ENCODE measurements around the gene RFX4.

RFX4 gene

GRCh38 chr12:106645465-106646330, 62.9 kb downstream of the RFX4 start:
- DNase-seq (ENCODE audit: low spot score): no peak
- FAIRE-seq: no peak

GRCh38 chr12:106646472-106646871, 63.7 kb downstream of the RFX4 start:
- DNase-seq (ENCODE audit: low spot score) (no peak), FAIRE-seq (no peak)

- no peak for FAIRE-seq
Measured at GRCh38 chr12:106647793-106648514, 65.2 kb downstream of the RFX4 start.

GRCh38 chr12:106648736-106649135, 65.9 kb downstream of the RFX4 start:
- DNase-seq (ENCODE audit: low spot score) (peak; percentile 18), FAIRE-seq (no peak)

More at GRCh38 chr12:106647793-106648514, 65.2 kb downstream of the RFX4 start:
- no peak for DNase-seq (ENCODE audit: low spot score)

DNA sequence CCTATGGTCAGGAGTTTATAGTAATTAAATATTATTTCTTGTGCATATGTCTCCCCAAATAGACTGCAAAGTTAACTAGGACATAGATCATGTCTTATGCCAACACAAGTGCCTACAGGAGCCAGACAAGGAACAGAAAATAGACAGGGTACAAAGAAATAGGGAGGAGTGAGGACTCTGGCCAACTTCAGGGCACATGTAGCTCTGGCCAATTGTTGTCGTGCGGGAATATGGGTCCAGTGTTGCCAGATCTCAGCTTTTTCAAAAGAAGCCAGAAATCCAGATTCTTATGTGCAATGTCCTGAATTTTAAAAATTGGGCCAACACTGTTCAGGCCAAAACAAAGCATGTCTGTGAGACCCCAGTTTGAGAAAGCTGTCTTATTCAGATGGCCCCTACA, 68.7 kb downstream of the RFX4 start:
- FAIRE-seq: no peak
- DNase-seq (ENCODE audit: low spot score): no peak

GRCh38 chr12:106652510-106653015, 69.8 kb downstream of the RFX4 start:
- DNase-seq (ENCODE audit: low spot score): no peak
- no peak for FAIRE-seq

DNA sequence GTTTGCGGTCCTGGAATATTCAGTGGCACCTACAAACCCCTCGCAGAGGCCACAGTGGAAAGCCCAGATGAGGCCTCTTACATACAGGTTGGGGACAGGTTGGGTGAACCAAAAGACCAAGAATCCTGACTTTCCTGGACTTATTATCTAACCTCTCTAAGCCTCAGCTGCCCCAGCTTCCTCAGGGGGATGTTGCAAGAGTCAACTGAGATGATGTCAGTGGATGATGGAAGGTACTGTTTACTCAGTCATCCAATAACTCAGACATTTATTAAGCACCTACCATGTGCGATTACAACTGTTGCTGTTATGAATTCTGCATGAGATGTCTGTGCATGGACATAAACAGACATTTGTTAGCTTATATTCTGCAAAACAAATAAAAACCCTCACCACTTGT, 72.8 kb downstream of the RFX4 start:
- DNase-seq (ENCODE audit: low spot score) (no peak), FAIRE-seq (no peak)

- DNase-seq (ENCODE audit: low spot score): no peak
- FAIRE-seq: no peak
Measured at GRCh38 chr12:106657488-106657887, 74.7 kb downstream of the RFX4 start.

DNA sequence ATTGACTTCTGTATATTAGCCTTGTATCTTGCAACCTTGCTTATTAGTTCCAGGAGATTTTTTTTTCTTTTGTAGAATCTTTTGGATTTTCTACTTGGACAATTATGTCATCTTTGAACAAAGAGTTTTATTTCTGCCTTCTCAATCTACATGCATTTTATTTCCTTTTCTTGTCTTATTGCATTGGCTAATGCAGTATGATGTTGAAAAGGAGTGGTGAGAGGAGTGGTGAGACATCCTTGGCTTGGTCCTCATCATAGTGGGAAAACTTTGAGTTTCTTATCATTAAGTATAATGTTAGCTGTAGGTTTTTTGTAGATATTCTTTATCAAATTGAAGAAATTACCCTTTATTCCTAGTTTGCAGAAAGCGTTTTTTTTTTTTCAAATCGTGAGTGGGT, 80.6 kb downstream of the RFX4 start:
- FAIRE-seq (no peak), DNase-seq (ENCODE audit: low spot score) (no peak)

DNA sequence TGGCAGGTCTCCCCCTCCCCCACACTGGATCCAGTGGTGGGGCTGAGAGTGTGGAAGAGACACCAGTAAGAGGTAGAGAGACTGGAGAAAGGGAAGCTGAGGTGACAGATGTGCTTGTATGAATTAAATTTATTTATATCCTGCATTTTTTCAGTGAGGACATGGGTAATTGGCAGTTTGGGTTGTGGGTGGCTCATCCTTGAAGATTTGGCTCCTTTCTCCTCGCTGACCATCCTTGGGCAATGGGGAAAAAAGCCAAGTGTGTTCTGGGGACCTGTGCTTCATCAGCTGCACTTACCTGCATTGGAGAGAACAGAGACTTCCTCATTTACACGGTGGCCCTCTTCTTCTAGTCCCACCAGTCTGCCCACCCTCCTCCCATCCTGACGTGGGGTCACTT, 86.4 kb downstream of the RFX4 start:
- FAIRE-seq (no peak), DNase-seq (ENCODE audit: low spot score) (no peak)

- no peak for FAIRE-seq
- no peak for DNase-seq (ENCODE audit: low spot score)
Measured at GRCh38 chr12:106670131-106670530, 87.3 kb downstream of the RFX4 start.

- no peak for FAIRE-seq
- DNase-seq (ENCODE audit: low spot score): no peak
Measured at GRCh38 chr12:106671840-106672239, 89.0 kb downstream of the RFX4 start.

- no peak for DNase-seq (ENCODE audit: low spot score)
- FAIRE-seq: no peak
Measured at GRCh38 chr12:106672314-106673025, 89.7 kb downstream of the RFX4 start.

DNA sequence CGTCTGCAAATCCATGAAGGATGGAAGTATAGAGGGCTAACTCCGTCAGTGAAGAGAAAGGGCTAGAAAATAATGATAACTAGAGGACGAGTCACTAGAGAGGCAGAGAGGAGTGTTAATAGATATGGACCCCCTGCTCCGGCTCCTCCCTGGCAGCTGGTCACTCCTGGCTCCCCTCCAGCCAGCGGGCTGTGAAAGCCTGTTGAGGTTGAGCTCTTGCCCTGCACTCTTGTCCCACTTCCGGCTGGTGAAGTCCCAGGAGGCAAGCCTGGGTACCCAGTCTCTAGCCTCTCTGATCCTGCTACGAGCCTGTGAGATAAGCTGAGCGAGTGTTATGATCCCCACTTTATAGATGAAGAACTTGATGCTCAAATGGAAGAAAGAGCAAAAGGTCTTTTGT, 90.3 kb downstream of the RFX4 start:
- no peak for DNase-seq (ENCODE audit: low spot score)
- FAIRE-seq: no peak

DNA sequence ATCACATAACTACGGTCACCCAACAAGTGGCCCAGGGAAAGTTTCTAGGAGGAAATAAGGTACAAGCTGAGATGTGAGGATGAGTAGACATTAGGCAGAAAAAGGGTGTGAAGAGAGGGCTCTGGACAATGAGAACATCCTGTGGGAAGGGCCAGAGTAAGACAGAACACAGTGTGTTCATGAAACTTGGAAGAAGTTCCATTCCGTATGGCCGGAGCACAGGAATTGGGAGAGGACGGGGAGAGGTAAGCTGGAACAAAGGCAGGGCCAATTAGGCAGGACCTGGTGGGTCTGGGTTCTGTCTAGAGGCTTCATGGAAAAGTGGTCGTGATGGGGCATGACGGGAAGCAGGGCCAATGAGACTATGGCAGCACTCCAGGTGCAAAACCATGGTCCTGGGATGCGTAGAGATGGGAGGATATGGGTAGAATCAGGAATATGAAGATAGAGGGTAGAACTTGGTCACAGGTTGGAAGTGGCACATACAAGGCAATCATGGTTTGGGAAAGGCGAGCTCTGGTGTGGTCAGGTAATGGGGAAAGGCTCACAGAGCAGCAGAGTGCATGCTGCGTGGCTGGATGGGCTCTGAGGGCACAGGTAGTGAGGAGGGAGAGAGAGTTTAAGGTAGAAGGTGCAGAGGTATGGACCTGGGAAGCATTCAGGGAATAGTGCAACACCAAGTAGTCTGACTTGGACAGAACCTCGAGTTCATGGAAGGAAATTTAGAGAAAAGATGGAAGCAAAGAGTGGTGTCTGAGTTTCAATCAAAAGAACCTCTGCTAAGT, 93.0 kb downstream of the RFX4 start:
- no peak for DNase-seq (ENCODE audit: low spot score)
- FAIRE-seq: no peak

DNA sequence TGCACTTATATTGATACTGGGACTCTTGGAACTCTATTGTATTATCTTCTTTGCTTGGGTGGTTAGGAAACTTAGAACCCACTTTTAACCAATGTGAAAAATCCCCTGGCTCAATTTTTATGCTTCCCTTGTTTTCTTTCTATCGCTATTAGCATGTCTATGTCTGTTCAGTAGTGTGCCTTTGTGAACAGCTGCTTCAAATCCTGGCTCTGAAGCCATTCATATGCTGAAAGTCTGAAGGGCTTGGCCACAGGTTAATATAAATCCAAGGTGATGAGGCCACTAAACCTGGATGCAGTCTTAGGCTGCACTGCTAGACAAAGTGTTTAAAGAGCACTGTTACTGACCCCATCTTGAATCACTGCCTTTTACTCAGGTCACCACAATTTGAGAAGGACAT, 96.8 kb downstream of the RFX4 start:
- DNase-seq (ENCODE audit: low spot score) (no peak), FAIRE-seq (no peak)

DNA sequence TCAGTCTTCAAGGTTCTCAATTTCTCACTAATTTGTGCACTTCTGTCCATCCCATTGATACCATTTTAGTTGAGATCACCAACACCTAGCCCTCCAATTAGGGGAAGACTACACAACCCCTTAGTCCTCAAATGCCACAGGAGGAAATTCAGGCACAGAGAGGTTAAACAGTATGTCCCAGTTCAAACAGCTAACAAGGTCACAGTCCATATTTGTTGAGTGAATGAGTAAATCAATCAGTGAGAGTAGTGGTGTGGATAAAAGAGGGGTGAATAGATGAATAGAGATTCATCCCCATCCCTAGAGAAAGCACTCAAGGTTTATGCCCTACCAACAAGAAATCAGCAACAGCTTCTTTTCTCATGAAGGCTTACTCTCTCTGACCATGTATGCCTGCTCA, 97.5 kb downstream of the RFX4 start:
- FAIRE-seq (no peak), DNase-seq (ENCODE audit: low spot score) (no peak)

GRCh38 chr12:106681210-106681609, 98.4 kb downstream of the RFX4 start:
- no peak for FAIRE-seq
- no peak for DNase-seq (ENCODE audit: low spot score)

- peak; percentile 28 for DNase-seq (ENCODE audit: low spot score)
- FAIRE-seq: no peak
Measured at GRCh38 chr12:106682594-106683234, 99.9 kb downstream of the RFX4 start.

DNA sequence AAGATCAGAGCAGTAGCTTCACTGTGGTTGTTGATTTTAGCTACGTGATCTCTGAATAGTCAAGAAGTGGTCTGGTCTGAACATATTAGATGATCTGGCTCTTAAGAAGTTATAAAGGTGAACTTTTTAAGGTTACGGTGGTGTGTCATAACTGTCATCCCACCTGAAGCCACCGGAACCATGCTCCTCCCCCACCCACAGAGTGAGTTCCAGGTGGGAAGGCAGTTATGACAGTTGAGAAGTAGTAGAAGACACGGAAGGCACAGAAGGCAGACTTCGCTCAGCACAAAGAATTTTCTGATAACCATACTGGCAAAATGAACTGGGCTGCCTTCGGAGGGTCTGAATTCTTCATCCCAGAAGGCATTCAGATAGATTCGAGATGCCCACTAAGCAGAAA, 101.7 kb downstream of the RFX4 start:
- FAIRE-seq (no peak), DNase-seq (ENCODE audit: low spot score) (no peak)

DNA sequence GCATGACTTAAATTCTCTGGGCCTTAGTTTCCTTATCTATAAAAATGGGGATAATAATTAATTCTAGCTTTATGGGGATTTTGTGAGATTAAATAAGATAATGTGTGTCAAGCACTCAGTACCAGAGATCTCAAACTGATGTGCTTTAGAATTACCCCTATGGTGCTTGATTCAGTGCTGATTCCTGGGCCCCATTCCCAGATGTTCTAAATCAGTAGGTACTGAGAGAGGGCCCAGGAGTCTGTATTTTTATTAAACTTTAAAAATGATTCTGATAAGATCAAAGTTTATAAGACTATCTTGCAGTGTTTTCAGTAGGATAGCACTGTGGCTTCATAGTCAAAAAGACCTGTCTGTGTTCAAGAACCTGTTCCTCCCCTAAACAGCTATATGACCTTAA, 102.6 kb downstream of the RFX4 start:
- FAIRE-seq: no peak
- DNase-seq (ENCODE audit: low spot score): no peak
